ENCODE measurements around the gene RIC8B. TPM values are rescaled to one million over a fixed set of nuclear protein-coding genes. Genes with fewer than 3 reads are reported as not detected.

Gene RIC8B
- polyA plus RNA-seq, 3 donors: 2.7 to 3.8 (median 2.7) TPM

GRCh38 chr12:106896603-106897002 lies 122.1 kb downstream of the RIC8B start:
- TF ChIP-seq, protein P1, sequence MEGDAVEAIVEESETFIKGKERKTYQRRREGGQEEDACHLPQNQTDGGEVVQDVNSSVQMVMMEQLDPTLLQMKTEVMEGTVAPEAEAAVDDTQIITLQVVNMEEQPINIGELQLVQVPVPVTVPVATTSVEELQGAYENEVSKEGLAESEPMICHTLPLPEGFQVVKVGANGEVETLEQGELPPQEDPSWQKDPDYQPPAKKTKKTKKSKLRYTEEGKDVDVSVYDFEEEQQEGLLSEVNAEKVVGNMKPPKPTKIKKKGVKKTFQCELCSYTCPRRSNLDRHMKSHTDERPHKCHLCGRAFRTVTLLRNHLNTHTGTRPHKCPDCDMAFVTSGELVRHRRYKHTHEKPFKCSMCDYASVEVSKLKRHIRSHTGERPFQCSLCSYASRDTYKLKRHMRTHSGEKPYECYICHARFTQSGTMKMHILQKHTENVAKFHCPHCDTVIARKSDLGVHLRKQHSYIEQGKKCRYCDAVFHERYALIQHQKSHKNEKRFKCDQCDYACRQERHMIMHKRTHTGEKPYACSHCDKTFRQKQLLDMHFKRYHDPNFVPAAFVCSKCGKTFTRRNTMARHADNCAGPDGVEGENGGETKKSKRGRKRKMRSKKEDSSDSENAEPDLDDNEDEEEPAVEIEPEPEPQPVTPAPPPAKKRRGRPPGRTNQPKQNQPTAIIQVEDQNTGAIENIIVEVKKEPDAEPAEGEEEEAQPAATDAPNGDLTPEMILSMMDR (IDR thresholded peaks at IDR 0.05): no peak
- H3K27me3 Mint-ChIP-seq (ENCODE audit: low read depth in 3 of 3): peaks cover 90 to 95% (median 93%) of the 10 kb centered on the region in 3 donors
- H3K4me1 Mint-ChIP-seq: no peaks in the 10 kb centered on the region
- peaks cover 92 to 95% of the 10 kb centered on the region in 2 donors for H3K27me3 ChIP-seq (ENCODE audit: control insufficient read depth in 2 of 2, insufficient read depth in 2 of 2, low read length in 2 of 2)
- intact Hi-C loops (cut with micrococcal nuclease): no loop called here
- peaks cover 0 to 13% (median 5%) of the 10 kb centered on the region in 7 donors for H3K9me3 Mint-ChIP-seq
- H3K79me2 ChIP-seq (ENCODE audit: insufficient read depth, low read length): no peaks in the 10 kb centered on the region
- no peak overlapping the region for H2AFZ ChIP-seq (ENCODE audit: insufficient read depth, low read depth, low read length, poor library complexity, severe bottlenecking)
- H3K36me3 ChIP-seq (replicated peaks in 1 of 2; ENCODE audit: control insufficient read depth in 1 of 2, insufficient read depth in 2 of 2, low read length in 2 of 2): no peaks in the 10 kb centered on the region
- H3K9me3 ChIP-seq (replicated peaks in 1 of 2; ENCODE audit: control insufficient read depth in 1 of 2, insufficient read depth in 1 of 2, low read length in 2 of 2): peaks cover 0 to 32% of the 10 kb centered on the region in 2 donors
- H3K4me3 ChIP-seq (replicated peaks in 1 of 3; ENCODE audit: low read depth in 2 of 3, low read length in 3 of 3): no peak overlapping the region
- H3K9ac ChIP-seq (ENCODE audit: insufficient read depth, low read length, poor library complexity, severe bottlenecking): no peak overlapping the region
- H3K4me2 ChIP-seq (replicated peaks; ENCODE audit: extremely low read depth, low read length, poor library complexity, severe bottlenecking): no peak overlapping the region
- H3K27ac Mint-ChIP-seq: peak overlapping the region in 1 of 7 donors; percentile 46
- DNase-seq: no peak
- H3K4me3 Mint-ChIP-seq: peak overlapping the region in 1 of 2 donors; percentile 64
- peaks cover 16% of the 10 kb centered on the region for H4K20me1 ChIP-seq (ENCODE audit: insufficient read depth, low read length)
- H3K27ac ChIP-seq (ENCODE audit: low read depth in 1 of 2, low read length in 2 of 2): no peak overlapping the region
- H3K4me1 ChIP-seq (ENCODE audit: control insufficient read depth in 1 of 2, insufficient read depth in 2 of 2, low read length in 2 of 2): no peaks in the 10 kb centered on the region
- H3K36me3 Mint-ChIP-seq: peaks cover 0 to 1% of the 10 kb centered on the region in 2 donors

GRCh38 chr12:106897082-106897481 lies 122.6 kb downstream of the RIC8B start:
- WGBS (ENCODE audit: insufficient coverage): 82% methylated on average over 4 of the region's 6 CpGs
- Histone ChIP-seq H3K9ac (ENCODE audit: insufficient read depth, low read length, poor library complexity, severe bottlenecking) (no peak overlapping the region), H3K9me3 (replicated peaks in 1 of 2; ENCODE audit: control insufficient read depth in 1 of 2, insufficient read depth in 1 of 2, low read length in 2 of 2) (peaks cover 0 to 34% of the 10 kb centered on the region in 2 donors), H4K20me1 (ENCODE audit: insufficient read depth, low read length) (peaks cover 18% of the 10 kb centered on the region), H3K27ac (ENCODE audit: low read depth in 1 of 2, low read length in 2 of 2) (no peak overlapping the region), H3K36me3 (replicated peaks in 1 of 2; ENCODE audit: control insufficient read depth in 1 of 2, insufficient read depth in 2 of 2, low read length in 2 of 2) (no peaks in the 10 kb centered on the region), H3K4me1 (ENCODE audit: control insufficient read depth in 1 of 2, insufficient read depth in 2 of 2, low read length in 2 of 2) (no peaks in the 10 kb centered on the region), H3K27me3 (ENCODE audit: control insufficient read depth in 2 of 2, insufficient read depth in 2 of 2, low read length in 2 of 2) (peaks cover 92 to 95% of the 10 kb centered on the region in 2 donors), H3K79me2 (ENCODE audit: insufficient read depth, low read length) (no peaks in the 10 kb centered on the region), H2AFZ (ENCODE audit: insufficient read depth, low read depth, low read length, poor library complexity, severe bottlenecking) (no peak overlapping the region), H3K4me2 (replicated peaks; ENCODE audit: extremely low read depth, low read length, poor library complexity, severe bottlenecking) (no peak overlapping the region), H3K4me3 (replicated peaks in 1 of 3; ENCODE audit: low read depth in 2 of 3, low read length in 3 of 3) (no peak overlapping the region)
- TF ChIP-seq, protein P1 (IDR thresholded peaks at IDR 0.05): no peak
- peak overlapping the region in 1 of 2 donors; percentile 64 for H3K4me3 Mint-ChIP-seq
- no peaks in the 10 kb centered on the region for H3K4me1 Mint-ChIP-seq
- H3K27ac Mint-ChIP-seq: peak overlapping the region in 1 of 7 donors; percentile 46
- DNase-seq: no peak
- peaks cover 0 to 13% (median 5%) of the 10 kb centered on the region in 7 donors for H3K9me3 Mint-ChIP-seq
- H3K36me3 Mint-ChIP-seq: peaks cover 0 to 1% of the 10 kb centered on the region in 2 donors
- intact Hi-C loops (cut with micrococcal nuclease): no loop called here
- H3K27me3 Mint-ChIP-seq (ENCODE audit: low read depth in 3 of 3): peaks cover 90 to 95% (median 93%) of the 10 kb centered on the region in 3 donors

Data from CD14-positive monocyte (primary cell).